Stimulated activated CD8-positive, alpha-beta memory T cell treated with anti-CD3 and anti-CD28 coated beads, Interleukin-2, amount 100 ng/mL, for 48 hours (primary cell): Measurements from ENCODE around the gene MAF.
A peak's percentile ranks its signal among the peaks of the same experiment; 100 is the strongest.

ENCODE experiments used
- DNase-seq, 2 donors: peaks; one replicate each; pipeline ENCODE4 v3.0.0-alpha.2; 2020; ENCODE audit warnings: low read depth in 2 of 2

The MAF gene

GRCh38 chr16:79612207-79612606, 11.7 kb upstream of the MAF start:
- no peak for DNase-seq

DNA sequence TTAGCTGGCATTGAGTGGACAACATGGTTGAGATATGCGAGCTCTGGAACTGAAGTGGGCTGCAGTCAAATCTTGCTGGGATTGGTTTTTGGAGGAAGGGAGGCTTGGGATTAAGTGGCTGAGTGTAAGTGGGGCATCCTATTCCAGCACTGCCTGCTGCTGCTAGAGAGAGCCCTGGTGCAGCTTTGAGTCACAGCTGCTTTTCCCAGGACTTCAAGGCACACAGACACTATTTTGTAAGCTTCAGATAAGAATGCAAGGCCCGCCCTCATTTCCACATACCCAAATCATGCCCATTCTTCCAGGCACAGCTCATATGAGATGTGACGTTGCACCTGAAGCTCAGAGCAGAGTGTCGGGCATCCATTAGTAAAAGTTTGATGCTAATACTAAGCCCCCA, 10.2 kb upstream of the MAF start:
- DNase-seq: no peak

GRCh38 chr16:79609861-79610260, 9.3 kb upstream of the MAF start:
- no peak for DNase-seq

DNA sequence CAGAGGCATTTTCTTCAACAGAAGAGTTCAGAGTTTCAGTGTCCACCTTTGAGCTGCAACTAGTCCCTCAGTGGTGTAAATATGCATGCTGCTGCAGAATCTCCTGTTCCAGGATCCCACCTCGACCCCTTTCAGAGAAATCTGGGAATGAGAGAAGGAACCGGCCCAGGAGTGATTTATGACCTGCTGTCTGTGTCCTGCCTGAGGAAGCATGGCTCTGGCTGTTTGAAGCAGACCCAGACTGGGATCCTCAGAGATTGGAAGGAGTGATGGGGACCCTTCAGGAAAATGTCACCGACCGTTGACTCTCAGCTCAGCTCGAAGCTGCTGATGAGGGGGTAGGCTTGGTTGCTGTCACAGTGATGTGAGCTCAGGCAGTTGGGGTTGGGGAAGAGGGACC, 8.4 kb upstream of the MAF start:
- no peak for DNase-seq

DNA sequence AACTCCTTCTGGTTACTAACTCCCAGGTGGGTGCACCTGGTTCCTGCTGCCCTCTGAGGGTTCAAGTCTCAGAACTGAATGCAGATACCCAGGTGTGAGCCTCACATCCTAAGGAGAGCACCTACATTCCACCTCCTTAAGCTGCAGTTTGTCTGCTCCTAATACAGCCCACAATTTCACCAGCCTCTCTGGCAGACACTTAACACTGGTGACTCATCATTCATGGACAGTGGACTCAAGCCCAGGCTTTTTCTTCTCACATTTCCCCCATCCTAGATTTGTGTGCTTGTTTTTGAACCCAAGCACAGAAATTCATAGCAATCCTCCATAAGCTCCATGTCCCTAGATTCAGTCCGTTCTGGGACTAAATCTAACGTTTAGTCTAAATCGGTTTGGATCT, 7.0 kb upstream of the MAF start:
- no peak for DNase-seq

- DNase-seq: no peak
These were observed 5.5 kb upstream of the MAF start for GRCh38 chr16:79605999-79606398.

DNA sequence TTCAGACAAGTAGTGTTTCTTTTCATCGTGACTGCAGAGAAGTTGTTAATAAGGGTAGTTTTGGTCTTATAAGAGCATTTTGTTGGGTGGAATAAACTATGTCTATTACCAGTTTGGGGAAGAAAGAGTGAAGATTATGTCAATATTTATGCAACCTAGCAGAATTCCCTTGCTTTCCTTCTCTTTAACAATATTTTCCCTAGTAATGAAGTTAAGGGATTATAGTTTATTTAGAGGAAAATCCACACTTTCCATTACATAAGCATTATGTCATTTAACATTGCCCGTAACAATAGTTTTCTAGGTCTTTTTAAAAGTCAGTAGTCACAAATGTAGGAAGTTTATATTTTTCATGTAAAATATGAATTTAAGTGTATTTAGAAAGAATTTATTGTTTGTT, 2.5 kb upstream of the MAF start:
- no peak for DNase-seq

- DNase-seq: no peak
These were observed 2.1 kb upstream of the MAF start for GRCh38 chr16:79602628-79603014.

- DNase-seq: peak; percentile 69 to 75
These were observed 1.5 kb upstream of the MAF start for GRCh38 chr16:79601931-79602627.

GRCh38 chr16:79601092-79601930, 774 bp upstream of the MAF start:
- no peak for DNase-seq

- DNase-seq: no peak
These were observed 500 bp downstream of the MAF start for GRCh38 chr16:79599837-79600637.

GRCh38 chr16:79599256-79599836, 1.2 kb downstream of the MAF start:
- DNase-seq: no peak

GRCh38 chr16:79598348-79599181, 2.0 kb downstream of the MAF start:
- no peak for DNase-seq

- no peak for DNase-seq
These were observed 2.5 kb downstream of the MAF start for GRCh38 chr16:79598063-79598347.

DNA sequence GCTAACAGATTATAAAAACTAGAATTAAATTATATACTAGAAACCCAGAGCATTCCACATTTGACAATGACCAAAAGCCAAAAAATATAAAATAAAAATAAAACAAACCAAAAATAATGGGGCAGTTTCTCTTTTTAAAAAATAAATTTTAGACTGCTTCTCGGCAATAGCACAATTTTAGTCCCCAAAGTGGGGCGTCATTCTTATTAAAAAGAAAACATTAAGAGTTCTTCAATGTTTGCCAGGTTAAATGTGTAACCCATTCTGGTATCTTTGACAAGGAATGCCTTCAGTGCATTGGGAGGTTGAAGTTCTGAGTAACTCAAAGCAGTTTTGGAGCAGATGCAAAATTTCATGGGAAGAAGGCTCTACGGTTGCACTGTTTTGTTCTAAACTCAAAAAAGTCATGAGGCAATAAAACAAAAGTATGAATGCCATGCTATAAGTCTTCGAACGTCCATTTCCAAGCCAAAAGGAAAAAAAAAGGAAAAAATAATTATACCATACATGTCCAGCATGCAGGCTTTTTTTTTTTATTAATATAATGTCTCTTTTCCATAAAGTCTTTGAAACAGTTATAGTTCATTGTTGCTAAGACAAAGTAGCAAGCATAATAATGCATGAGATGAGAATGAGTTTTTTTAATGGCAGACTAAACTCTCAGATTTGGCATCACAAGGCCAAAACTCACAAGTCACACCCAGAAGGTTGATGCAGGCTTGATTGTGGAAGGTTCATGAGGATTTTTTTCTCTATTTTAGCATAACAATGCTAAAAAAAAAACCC, 3.1 kb downstream of the MAF start:
- no peak for DNase-seq

- DNase-seq: no peak
These were observed 4.5 kb downstream of the MAF start for GRCh38 chr16:79595931-79596450.

- DNase-seq: no peak
These were observed 5.3 kb downstream of the MAF start for GRCh38 chr16:79595231-79595641.

DNA sequence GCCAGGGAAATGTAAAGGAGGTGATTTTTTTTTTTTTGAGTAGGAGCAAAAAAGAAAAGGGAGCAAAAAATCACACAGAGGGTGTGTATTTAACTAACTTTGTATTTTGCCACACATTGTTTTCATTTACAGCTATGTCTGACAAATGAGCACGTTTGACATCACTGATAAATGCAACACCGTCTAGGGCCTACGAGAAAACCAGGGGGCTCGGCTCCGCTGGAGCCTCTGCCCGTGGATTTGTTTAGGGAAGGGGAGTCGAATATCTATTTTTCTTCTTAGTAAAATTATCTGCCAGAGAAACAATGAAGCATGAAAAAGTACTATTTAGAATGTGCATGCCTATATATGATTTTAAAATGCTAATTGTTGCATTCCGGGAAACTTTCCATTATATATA, 6.8 kb downstream of the MAF start:
- no peak for DNase-seq

DNA sequence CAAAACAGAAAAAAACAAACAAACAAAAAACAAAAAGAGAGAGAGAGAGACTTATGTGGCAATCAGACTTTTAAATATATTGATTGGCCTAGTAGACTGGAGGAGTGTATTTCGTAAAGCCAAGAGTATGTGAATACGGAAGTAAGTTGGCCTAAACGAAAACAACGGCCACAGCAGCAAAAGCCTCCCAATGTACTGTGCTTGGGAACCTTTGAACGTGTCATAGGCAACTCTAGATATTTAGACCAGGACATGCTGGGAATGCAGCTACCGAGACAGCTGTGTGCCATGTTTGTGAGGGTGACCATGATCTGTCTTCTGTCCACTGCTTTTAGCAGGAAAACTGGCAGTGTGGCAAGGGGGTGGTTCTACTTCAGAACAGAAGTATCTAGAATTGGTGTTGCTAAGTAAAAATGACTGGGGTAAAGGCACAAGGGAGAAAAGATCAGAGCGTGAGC, 7.4 kb downstream of the MAF start:
- DNase-seq: no peak

DNA sequence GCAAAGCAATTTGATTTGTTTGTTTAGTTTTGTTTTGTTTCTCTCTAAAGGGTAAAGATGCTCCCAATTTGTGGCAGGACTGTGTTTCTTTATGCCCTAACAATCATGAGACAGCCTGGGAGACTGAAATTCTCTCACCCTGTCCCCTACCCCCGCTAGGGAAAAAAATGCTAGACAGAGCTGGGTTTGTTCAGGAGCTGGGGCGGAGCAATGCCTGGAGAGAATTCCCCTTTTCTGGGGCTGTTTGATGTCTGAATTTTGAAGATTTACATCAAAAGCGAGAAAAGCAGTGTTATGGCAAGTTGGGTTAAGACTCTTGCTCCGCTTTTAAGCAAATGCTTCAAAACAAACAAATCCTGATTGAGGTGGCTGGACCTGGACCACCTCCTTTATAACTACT, 8.4 kb downstream of the MAF start:
- no peak for DNase-seq
